ENCODE measurements around the gene TCTN3. TPM values are rescaled to one million over a fixed set of nuclear protein-coding genes. Genes with fewer than 3 reads are reported as not detected.

TCTN3 gene
- total and polyA plus RNA-seq, 2 of the 4 experiments (the other 2 are of a cell fraction): 26.9 to 35.1 TPM

DNA sequence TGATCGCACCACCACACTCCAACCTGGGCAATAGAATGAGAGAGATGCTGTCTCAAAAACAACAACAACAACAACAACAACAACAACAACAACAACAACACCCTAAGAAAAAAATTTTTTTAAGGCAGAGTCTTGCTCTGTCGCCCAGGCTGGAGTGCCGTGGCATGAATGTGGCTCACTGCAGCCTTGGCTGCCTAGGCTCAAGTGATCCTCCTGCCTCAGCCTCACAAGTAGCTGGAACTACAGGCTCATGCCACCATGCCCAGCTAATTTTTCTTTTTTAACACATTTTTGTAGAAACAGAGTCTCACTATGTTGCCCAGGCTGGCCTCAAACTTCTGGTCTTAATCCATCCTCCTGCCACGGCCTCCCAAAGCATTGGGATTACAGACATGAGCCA lies 55.8 kb downstream of the TCTN3 start:
- ChIA-PET CTCF (no interaction called here), POLR2A (ENCODE audit: unreplicated experiment) (no interaction called here)
- Histone ChIP-seq H3K9ac (ENCODE audit: low read depth, low read length) (no peak overlapping the region), H2AK5ac (ENCODE audit: low read depth, low read length) (no peak overlapping the region), H3K9me3 (ENCODE audit: control insufficient read depth, insufficient read depth, low read length) (no peaks in the 10 kb centered on the region), H2AFZ (replicated peaks; ENCODE audit: low read length, poor library complexity) (no peak overlapping the region), H3K56ac (ENCODE audit: extremely low read depth, insufficient read depth, low read length) (no peak overlapping the region), H3K4me2 (ENCODE audit: low read depth, low read length) (no peak overlapping the region), H3K27me3 (ENCODE audit: control insufficient read depth, insufficient read depth, low read length) (no peaks in the 10 kb centered on the region), H2BK120ac (ENCODE audit: low read depth, low read length) (no peak overlapping the region), H2AK9ac (replicated peaks; ENCODE audit: low read depth, low read length, poor library complexity) (no peak overlapping the region), H3K4ac (ENCODE audit: low read depth, low read length) (no peak overlapping the region), H2BK20ac (ENCODE audit: low read depth, low read length) (no peak overlapping the region), H3K14ac (replicated peaks; ENCODE audit: low read depth, low read length) (no peak overlapping the region), H3K27ac (ENCODE audit: insufficient read depth, low read length) (no peak overlapping the region), H3K4me1 (ENCODE audit: control insufficient read depth, insufficient read depth, low read length) (no peaks in the 10 kb centered on the region), H3K9me1 (ENCODE audit: insufficient read depth, low read length) (no peaks in the 10 kb centered on the region; the same call in 1 of the 2 replicates), H2BK5ac (ENCODE audit: low read depth, low read length, poor library complexity, severe bottlenecking) (no peak overlapping the region), H3K23ac (ENCODE audit: low read depth, low read length) (no peak overlapping the region), H3K18ac (ENCODE audit: low read depth, low read length) (no peak overlapping the region), H3K79me1 (ENCODE audit: low read depth in 1 of 2, low read length in 2 of 2) (peaks cover 13 to 18% of the 10 kb centered on the region in 2 experiments; a peak in 3 of 4 replicates), H4K8ac (ENCODE audit: low read depth in 2 of 2, low read length in 2 of 2) (no peak overlapping the region), H2BK15ac (ENCODE audit: low read depth, low read length) (no peak overlapping the region), H3K36me3 (ENCODE audit: control insufficient read depth, insufficient read depth, low read length) (peaks cover 58% of the 10 kb centered on the region), H4K91ac (ENCODE audit: insufficient read depth, low read depth, low read length) (no peak overlapping the region), H4K5ac (ENCODE audit: low read depth, low read length) (no peak overlapping the region), H4K20me1 (ENCODE audit: insufficient read depth, low read length) (no peaks in the 10 kb centered on the region; the same call in 1 of the 2 replicates), H3K4me3 (ENCODE audit: insufficient read depth, low read depth, low read length) (no peak overlapping the region)
- TF ChIP-seq RAD21 (IDR thresholded peaks at IDR 0.05; ENCODE audit: low read length) (no peak), CEBPB (IDR thresholded peaks at IDR 0.05; ENCODE audit: low read depth, low read length) (no peak), RCOR1 (IDR thresholded peaks at IDR 0.05; ENCODE audit: insufficient replicate concordance, low read length) (no peak), CHD1 (IDR thresholded peaks at IDR 0.05; ENCODE audit: low read depth, low read length) (no peak), MAZ (IDR thresholded peaks at IDR 0.05; ENCODE audit: borderline replicate concordance, low read depth, low read length) (no peak), FOS (IDR thresholded peaks at IDR 0.05; ENCODE audit: low read depth, low read length) (no peak), SMC3 (IDR thresholded peaks at IDR 0.05; ENCODE audit: low read depth, low read length) (no peak), RFX5 (IDR thresholded peaks at IDR 0.05; ENCODE audit: low read depth, low read length) (no peak), POLR2A (IDR thresholded peaks at IDR 0.05; ENCODE audit: low read depth, low read length) (no peak), NFE2L2 (IDR thresholded peaks at IDR 0.05; ENCODE audit: low read depth, low read length) (no peak), MXI1 (IDR thresholded peaks at IDR 0.05; ENCODE audit: borderline replicate concordance, low read depth, low read length) (no peak), MAFK (IDR thresholded peaks at IDR 0.05; ENCODE audit: low read depth, low read length) (no peak), BHLHE40 (IDR thresholded peaks at IDR 0.05; ENCODE audit: low read depth, low read length) (no peak)
- TF ChIP-seq, protein P1, sequence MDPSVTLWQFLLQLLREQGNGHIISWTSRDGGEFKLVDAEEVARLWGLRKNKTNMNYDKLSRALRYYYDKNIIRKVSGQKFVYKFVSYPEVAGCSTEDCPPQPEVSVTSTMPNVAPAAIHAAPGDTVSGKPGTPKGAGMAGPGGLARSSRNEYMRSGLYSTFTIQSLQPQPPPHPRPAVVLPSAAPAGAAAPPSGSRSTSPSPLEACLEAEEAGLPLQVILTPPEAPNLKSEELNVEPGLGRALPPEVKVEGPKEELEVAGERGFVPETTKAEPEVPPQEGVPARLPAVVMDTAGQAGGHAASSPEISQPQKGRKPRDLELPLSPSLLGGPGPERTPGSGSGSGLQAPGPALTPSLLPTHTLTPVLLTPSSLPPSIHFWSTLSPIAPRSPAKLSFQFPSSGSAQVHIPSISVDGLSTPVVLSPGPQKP (IDR thresholded peaks at IDR 0.05; ENCODE audit: borderline replicate concordance, low read depth, low read length): no peak
- TF ChIP-seq, protein P2, sequence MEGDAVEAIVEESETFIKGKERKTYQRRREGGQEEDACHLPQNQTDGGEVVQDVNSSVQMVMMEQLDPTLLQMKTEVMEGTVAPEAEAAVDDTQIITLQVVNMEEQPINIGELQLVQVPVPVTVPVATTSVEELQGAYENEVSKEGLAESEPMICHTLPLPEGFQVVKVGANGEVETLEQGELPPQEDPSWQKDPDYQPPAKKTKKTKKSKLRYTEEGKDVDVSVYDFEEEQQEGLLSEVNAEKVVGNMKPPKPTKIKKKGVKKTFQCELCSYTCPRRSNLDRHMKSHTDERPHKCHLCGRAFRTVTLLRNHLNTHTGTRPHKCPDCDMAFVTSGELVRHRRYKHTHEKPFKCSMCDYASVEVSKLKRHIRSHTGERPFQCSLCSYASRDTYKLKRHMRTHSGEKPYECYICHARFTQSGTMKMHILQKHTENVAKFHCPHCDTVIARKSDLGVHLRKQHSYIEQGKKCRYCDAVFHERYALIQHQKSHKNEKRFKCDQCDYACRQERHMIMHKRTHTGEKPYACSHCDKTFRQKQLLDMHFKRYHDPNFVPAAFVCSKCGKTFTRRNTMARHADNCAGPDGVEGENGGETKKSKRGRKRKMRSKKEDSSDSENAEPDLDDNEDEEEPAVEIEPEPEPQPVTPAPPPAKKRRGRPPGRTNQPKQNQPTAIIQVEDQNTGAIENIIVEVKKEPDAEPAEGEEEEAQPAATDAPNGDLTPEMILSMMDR (conservative IDR thresholded peaks at IDR 0.05; ENCODE audit: low read depth, low read length): no peak
- TF ChIP-seq, protein P3, sequence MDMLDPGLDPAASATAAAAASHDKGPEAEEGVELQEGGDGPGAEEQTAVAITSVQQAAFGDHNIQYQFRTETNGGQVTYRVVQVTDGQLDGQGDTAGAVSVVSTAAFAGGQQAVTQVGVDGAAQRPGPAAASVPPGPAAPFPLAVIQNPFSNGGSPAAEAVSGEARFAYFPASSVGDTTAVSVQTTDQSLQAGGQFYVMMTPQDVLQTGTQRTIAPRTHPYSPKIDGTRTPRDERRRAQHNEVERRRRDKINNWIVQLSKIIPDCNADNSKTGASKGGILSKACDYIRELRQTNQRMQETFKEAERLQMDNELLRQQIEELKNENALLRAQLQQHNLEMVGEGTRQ (IDR thresholded peaks at IDR 0.05; ENCODE audit: low read depth, low read length): no peak
- dilution Hi-C loops (cut with HindIII; ENCODE audit: low sequenced_read_pairs, unreplicated experiment): no loop called here
- WGBS, 2 experiments (ENCODE audit: extremely low coverage in 2 of 2, insufficient read length in 1 of 2): no CpG with 5 or more reads among the region's 4 CpGs
- ATAC-seq (ENCODE audit: low read depth) (no peak), DNase-seq (no peak)
- no TSS peak for BruUV-seq (replicated peaks)
- in situ Hi-C loops (cut with MboI; ENCODE audit: low sequenced_read_pairs): no loop called here
- intact Hi-C loops (cut with micrococcal nuclease): loop anchor here (10.0 kb wide), 1 partner anchor 1303 kb away; no protein-coding TSS in a partner anchor
